ENCODE measurements around the gene CST9. TPM values are rescaled to one million over a fixed set of nuclear protein-coding genes. Genes with fewer than 3 reads are reported as not detected.

Gene CST9
- total RNA-seq, 1 donor from 2014 or later = not detected

- DNase-seq = no peak
- H3K36me3 Mint-ChIP-seq (ENCODE audit: unreplicated experiment) = no peaks in the 10 kb centered on the region
Measured at GRCh38 chr20:23652926-23653325, 47.2 kb upstream of the CST9 start.

GRCh38 chr20:23652371-23652770 is 46.7 kb upstream of the CST9 start:
- DNase-seq = no peak
- H3K9me3 Mint-ChIP-seq (ENCODE audit: unreplicated experiment) = no peaks in the 10 kb centered on the region
- H3K4me1 Mint-ChIP-seq (ENCODE audit: low read depth, unreplicated experiment) = no peaks in the 10 kb centered on the region
- H3K36me3 Mint-ChIP-seq (ENCODE audit: unreplicated experiment) = no peaks in the 10 kb centered on the region
- TF ChIP-seq CTCF (IDR thresholded peaks at IDR 0.05; ENCODE audit: partially characterized antibody, unreplicated experiment) = no peak
- H3K27me3 Mint-ChIP-seq (ENCODE audit: unreplicated experiment) = peaks cover 2% of the 10 kb centered on the region
- H3K27ac Mint-ChIP-seq (ENCODE audit: unreplicated experiment) = no peak overlapping the region
- no peak overlapping the region for H3K4me3 Mint-ChIP-seq (ENCODE audit: unreplicated experiment)

More at GRCh38 chr20:23652926-23653325, 47.2 kb upstream of the CST9 start:
- Mint-ChIP-seq H3K27ac (ENCODE audit: unreplicated experiment) (no peak overlapping the region), H3K4me3 (ENCODE audit: unreplicated experiment) (no peak overlapping the region), H3K9me3 (ENCODE audit: unreplicated experiment) (no peaks in the 10 kb centered on the region), H3K27me3 (ENCODE audit: unreplicated experiment) (peaks cover 2% of the 10 kb centered on the region), H3K4me1 (ENCODE audit: low read depth, unreplicated experiment) (no peaks in the 10 kb centered on the region)
- no peak for TF ChIP-seq CTCF (IDR thresholded peaks at IDR 0.05; ENCODE audit: partially characterized antibody, unreplicated experiment)

GRCh38 chr20:23651117-23651516 is 45.4 kb upstream of the CST9 start:
- no peaks in the 10 kb centered on the region for H3K9me3 Mint-ChIP-seq (ENCODE audit: unreplicated experiment)
- no peaks in the 10 kb centered on the region for H3K36me3 Mint-ChIP-seq (ENCODE audit: unreplicated experiment)
- no peak for DNase-seq
- no peak overlapping the region for H3K4me3 Mint-ChIP-seq (ENCODE audit: unreplicated experiment)
- no peak overlapping the region for H3K27ac Mint-ChIP-seq (ENCODE audit: unreplicated experiment)
- TF ChIP-seq CTCF (IDR thresholded peaks at IDR 0.05; ENCODE audit: partially characterized antibody, unreplicated experiment) = no peak
- no peaks in the 10 kb centered on the region for H3K4me1 Mint-ChIP-seq (ENCODE audit: low read depth, unreplicated experiment)
- peaks cover 2% of the 10 kb centered on the region for H3K27me3 Mint-ChIP-seq (ENCODE audit: unreplicated experiment)

- Mint-ChIP-seq H3K4me1 (ENCODE audit: low read depth, unreplicated experiment) (no peaks in the 10 kb centered on the region), H3K27me3 (ENCODE audit: unreplicated experiment) (peaks cover 4% of the 10 kb centered on the region), H3K36me3 (ENCODE audit: unreplicated experiment) (peaks cover 5% of the 10 kb centered on the region), H3K27ac (ENCODE audit: unreplicated experiment) (no peak overlapping the region), H3K4me3 (ENCODE audit: unreplicated experiment) (no peak overlapping the region), H3K9me3 (ENCODE audit: unreplicated experiment) (no peaks in the 10 kb centered on the region)
- no peak for TF ChIP-seq CTCF (IDR thresholded peaks at IDR 0.05; ENCODE audit: partially characterized antibody, unreplicated experiment)
- DNase-seq = no peak
Measured at GRCh38 chr20:23649830-23650417, 44.2 kb upstream of the CST9 start.

- H3K9me3 Mint-ChIP-seq (ENCODE audit: unreplicated experiment) = no peaks in the 10 kb centered on the region
- TF ChIP-seq CTCF (IDR thresholded peaks at IDR 0.05; ENCODE audit: partially characterized antibody, unreplicated experiment) = no peak
- no peaks in the 10 kb centered on the region for H3K4me1 Mint-ChIP-seq (ENCODE audit: low read depth, unreplicated experiment)
- H3K27me3 Mint-ChIP-seq (ENCODE audit: unreplicated experiment) = peaks cover 4% of the 10 kb centered on the region
- peaks cover 5% of the 10 kb centered on the region for H3K36me3 Mint-ChIP-seq (ENCODE audit: unreplicated experiment)
- no peak for DNase-seq
- no peak overlapping the region for H3K4me3 Mint-ChIP-seq (ENCODE audit: unreplicated experiment)
- H3K27ac Mint-ChIP-seq (ENCODE audit: unreplicated experiment) = no peak overlapping the region
Measured at GRCh38 chr20:23649242-23649641, 43.5 kb upstream of the CST9 start.

Data from glutamatergic neuron (in vitro differentiated cells).